ENCODE results near the gene REP15.

DNA sequence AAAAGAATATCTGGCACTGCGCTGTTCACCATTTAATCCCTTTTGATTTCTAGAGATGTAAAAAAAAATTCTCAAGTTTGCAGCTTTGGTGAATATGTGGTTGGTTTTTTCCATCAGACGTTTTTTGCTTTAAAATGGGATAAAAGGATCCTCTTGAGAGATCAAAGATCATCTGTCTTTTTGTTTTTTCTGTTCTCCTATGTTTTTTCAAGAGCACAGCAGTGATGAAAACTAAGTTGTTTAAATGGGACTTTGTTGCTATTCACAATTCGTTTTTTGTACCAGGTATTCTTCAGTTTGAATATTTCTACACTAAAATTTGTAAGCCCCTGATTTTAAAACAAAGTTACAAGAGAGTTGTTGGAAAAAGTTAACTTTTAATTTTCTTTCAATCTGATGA is 29.7 kb upstream of the REP15 start:
- TF ChIP-seq, protein P1, sequence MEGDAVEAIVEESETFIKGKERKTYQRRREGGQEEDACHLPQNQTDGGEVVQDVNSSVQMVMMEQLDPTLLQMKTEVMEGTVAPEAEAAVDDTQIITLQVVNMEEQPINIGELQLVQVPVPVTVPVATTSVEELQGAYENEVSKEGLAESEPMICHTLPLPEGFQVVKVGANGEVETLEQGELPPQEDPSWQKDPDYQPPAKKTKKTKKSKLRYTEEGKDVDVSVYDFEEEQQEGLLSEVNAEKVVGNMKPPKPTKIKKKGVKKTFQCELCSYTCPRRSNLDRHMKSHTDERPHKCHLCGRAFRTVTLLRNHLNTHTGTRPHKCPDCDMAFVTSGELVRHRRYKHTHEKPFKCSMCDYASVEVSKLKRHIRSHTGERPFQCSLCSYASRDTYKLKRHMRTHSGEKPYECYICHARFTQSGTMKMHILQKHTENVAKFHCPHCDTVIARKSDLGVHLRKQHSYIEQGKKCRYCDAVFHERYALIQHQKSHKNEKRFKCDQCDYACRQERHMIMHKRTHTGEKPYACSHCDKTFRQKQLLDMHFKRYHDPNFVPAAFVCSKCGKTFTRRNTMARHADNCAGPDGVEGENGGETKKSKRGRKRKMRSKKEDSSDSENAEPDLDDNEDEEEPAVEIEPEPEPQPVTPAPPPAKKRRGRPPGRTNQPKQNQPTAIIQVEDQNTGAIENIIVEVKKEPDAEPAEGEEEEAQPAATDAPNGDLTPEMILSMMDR (optimal IDR thresholded peaks at IDR 0.05 in 1 of 3, IDR thresholded peaks at IDR 0.05 in 1 of 3, conservative IDR thresholded peaks at IDR 0.05 in 1 of 3; ENCODE audit: extremely low read depth in 1 of 3, insufficient read depth in 2 of 3, low read length in 3 of 3): no peak
- TF ChIP-seq EZH2 (IDR thresholded peaks at IDR 0.05; ENCODE audit: low read length): no peak
